Panc1 (cell line): ENCODE data around the gene HAUS5. TPM values are rescaled to one million over a fixed set of nuclear protein-coding genes. Genes with fewer than 3 reads are reported as not detected.

Experiments used
- ATAC-seq: fragments of 200-7000 bp; cut with Tn5 transposase; 2 replicates; pipeline ENCODE4 v1.9.1; 2020; ENCODE audit warnings: mild to moderate bottlenecking, moderate library complexity
- BruUV-seq: library from RNA; stranded (reverse); fragments of 400-500 nt; replicated peaks from 2 replicates; lab custom pipeline; 2021; lab: Mats Ljungman, UMichigan
- CTCF ChIA-PET: fragments of 300-600 bp; sonication (Branson Sonifier 250); formaldehyde crosslinking; loops from one replicate; lab custom pipeline; 2022; ENCODE audit warnings: antibody characterized with exemption; lab: Charles Lee
- POLR2A ChIA-PET: fragments of 300-600 bp; sonication (Branson Sonifier 250); formaldehyde crosslinking; loops from one replicate; lab custom pipeline; 2022; ENCODE audit warnings: antibody characterized with exemption; lab: Charles Lee
- DNase-seq: peaks from one replicate; pipeline ENCODE4 v3.0.0-alpha.2; 2010; ENCODE audit warnings: low read depth, low spot score
- H3K27ac ChIP-seq: 2 replicates; pipeline ENCODE4 v1.5.1; 2011; ENCODE audit warnings: mild to moderate bottlenecking, low read length, inconsistent platforms
- H3K27me3 ChIP-seq: fragments of 200-500 bp; sonication (Bioruptor generic); 2 replicates; pipeline ENCODE4 v1.6.0; 2014; ENCODE audit warnings: low read length, inconsistent platforms; ENCODE audit not compliant: control insufficient read depth, insufficient read depth
- H3K36me3 ChIP-seq: fragments of 200-500 bp; sonication (Bioruptor generic); 2 replicates; pipeline ENCODE4 v1.5.1; 2014; ENCODE audit warnings: inconsistent platforms, mild to moderate bottlenecking, low read length, moderate library complexity; ENCODE audit not compliant: control insufficient read depth, insufficient read depth
- H3K4me1 ChIP-seq: 2 replicates; pipeline ENCODE4 v1.5.1; 2011; ENCODE audit warnings: inconsistent platforms, mild to moderate bottlenecking, low read length, moderate library complexity; ENCODE audit not compliant: control insufficient read depth, insufficient read depth
- H3K4me3 ChIP-seq, 2 experiments: 2 replicates each; pipeline ENCODE4 v1.5.1; 2011 to 2012; ENCODE audit warnings: low read depth in 2 of 2, low read length in 2 of 2, mild to moderate bottlenecking in 2 of 2, inconsistent platforms in 1 of 2, moderate library complexity in 1 of 2
- H3K9me3 ChIP-seq: fragments of 200-500 bp; sonication (Bioruptor generic); 2 replicates; pipeline ENCODE4 v1.5.1; 2014; ENCODE audit warnings: low read depth, mild to moderate bottlenecking, inconsistent platforms, low read length, moderate library complexity; ENCODE audit not compliant: control insufficient read depth, insufficient read depth
- POLR2AphosphoS5 ChIP-seq: IDR thresholded peaks from 2 replicates; pipeline ENCODE4 v1.6.1; 2012; ENCODE audit warnings: mild to moderate bottlenecking, low read depth, low read length, moderate library complexity
- SIN3A ChIP-seq: IDR thresholded peaks from 2 replicates; pipeline ENCODE4 v1.6.1; 2012; ENCODE audit warnings: low read depth, mild to moderate bottlenecking, low read length, moderate library complexity, borderline replicate concordance; ENCODE audit not compliant: insufficient read depth
- TCF7L2 ChIP-seq: IDR thresholded peaks from 2 replicates; pipeline ENCODE4 v1.6.1; 2011; ENCODE audit warnings: mild to moderate bottlenecking, low read depth, low read length, inconsistent platforms
- in situ Hi-C: cut with HindIII; loops from 2 replicates; pipeline ENCODE4 v1.10.0; 2016; ENCODE audit warnings: low sequenced_read_pairs, low pct_unique_long_range_greater_than_20kb
- intact Hi-C: fragments of 100-400 bp; cut with micrococcal nuclease; formaldehyde crosslinking; loops from one replicate; pipeline ENCODE4 v1.10.0; 2022; ENCODE audit not compliant: unreplicated experiment
- total RNA-seq: library from RNA; stranded (reverse); gene quantifications from one replicate; pipeline ENCODE4 v1.2.1, GENCODE V29; 2021; ENCODE audit not compliant: unreplicated experiment
- TF ChIP-seq, protein P1 (sequence below): fragments of 450-650 bp; IDR thresholded peaks from 2 replicates; pipeline ENCODE4 v1.5.1; 2017; ENCODE audit warnings: mild to moderate bottlenecking
- TF ChIP-seq, protein P2 (sequence below), 2 experiments: IDR thresholded peaks; 2 replicates each; pipeline ENCODE4 v1.6.1; 2011 to 2012; ENCODE audit warnings: low read depth in 2 of 2, control low read depth in 1 of 2, low read length in 1 of 2, mild to moderate bottlenecking in 1 of 2, moderate library complexity in 1 of 2; ENCODE audit not compliant: insufficient read depth in 1 of 2

HAUS5 gene
- total RNA-seq, 1 experiment from 2014 or later, result 23.2 TPM

GRCh38 chr19:35566738-35567137 is 45.8 kb upstream of the HAUS5 start:
- ChIA-PET POLR2A (interaction anchor here (0.6 to 0.7 kb wide), 2 partner anchors 315 to 962 kb away, joined by 3 to 7 read pairs; no protein-coding TSS in a partner anchor), CTCF (interaction anchor here (0.6 kb wide), 1 partner anchor 312 kb away, joined by 6 read pairs; no protein-coding TSS in a partner anchor)
- intact Hi-C loops (no loop called here), in situ Hi-C loops (no loop called here)
- Histone ChIP-seq H3K36me3 (no peaks in the 10 kb centered on the region), H3K4me1 (no peaks in the 10 kb centered on the region), H3K9me3 (no peaks in the 10 kb centered on the region), H3K27me3 (0 out of 2 replicates have a peak, but pooled peaks cover 3% of the 10 kb centered on the region), H3K27ac (no peak overlapping the region), H3K4me3 (no peak overlapping the region)
- no TSS peak for BruUV-seq
- no peak for TF ChIP-seq POLR2AphosphoS5
- DNase-seq (no peak), ATAC-seq (no peak)

GRCh38 chr19:35569281-35569781 is 43.2 kb upstream of the HAUS5 start:
- TF ChIP-seq, protein P1, sequence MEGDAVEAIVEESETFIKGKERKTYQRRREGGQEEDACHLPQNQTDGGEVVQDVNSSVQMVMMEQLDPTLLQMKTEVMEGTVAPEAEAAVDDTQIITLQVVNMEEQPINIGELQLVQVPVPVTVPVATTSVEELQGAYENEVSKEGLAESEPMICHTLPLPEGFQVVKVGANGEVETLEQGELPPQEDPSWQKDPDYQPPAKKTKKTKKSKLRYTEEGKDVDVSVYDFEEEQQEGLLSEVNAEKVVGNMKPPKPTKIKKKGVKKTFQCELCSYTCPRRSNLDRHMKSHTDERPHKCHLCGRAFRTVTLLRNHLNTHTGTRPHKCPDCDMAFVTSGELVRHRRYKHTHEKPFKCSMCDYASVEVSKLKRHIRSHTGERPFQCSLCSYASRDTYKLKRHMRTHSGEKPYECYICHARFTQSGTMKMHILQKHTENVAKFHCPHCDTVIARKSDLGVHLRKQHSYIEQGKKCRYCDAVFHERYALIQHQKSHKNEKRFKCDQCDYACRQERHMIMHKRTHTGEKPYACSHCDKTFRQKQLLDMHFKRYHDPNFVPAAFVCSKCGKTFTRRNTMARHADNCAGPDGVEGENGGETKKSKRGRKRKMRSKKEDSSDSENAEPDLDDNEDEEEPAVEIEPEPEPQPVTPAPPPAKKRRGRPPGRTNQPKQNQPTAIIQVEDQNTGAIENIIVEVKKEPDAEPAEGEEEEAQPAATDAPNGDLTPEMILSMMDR, result no peak
- TF ChIP-seq POLR2AphosphoS5, result no peak
- no peak for TF ChIP-seq SIN3A
- TF ChIP-seq, protein P2, sequence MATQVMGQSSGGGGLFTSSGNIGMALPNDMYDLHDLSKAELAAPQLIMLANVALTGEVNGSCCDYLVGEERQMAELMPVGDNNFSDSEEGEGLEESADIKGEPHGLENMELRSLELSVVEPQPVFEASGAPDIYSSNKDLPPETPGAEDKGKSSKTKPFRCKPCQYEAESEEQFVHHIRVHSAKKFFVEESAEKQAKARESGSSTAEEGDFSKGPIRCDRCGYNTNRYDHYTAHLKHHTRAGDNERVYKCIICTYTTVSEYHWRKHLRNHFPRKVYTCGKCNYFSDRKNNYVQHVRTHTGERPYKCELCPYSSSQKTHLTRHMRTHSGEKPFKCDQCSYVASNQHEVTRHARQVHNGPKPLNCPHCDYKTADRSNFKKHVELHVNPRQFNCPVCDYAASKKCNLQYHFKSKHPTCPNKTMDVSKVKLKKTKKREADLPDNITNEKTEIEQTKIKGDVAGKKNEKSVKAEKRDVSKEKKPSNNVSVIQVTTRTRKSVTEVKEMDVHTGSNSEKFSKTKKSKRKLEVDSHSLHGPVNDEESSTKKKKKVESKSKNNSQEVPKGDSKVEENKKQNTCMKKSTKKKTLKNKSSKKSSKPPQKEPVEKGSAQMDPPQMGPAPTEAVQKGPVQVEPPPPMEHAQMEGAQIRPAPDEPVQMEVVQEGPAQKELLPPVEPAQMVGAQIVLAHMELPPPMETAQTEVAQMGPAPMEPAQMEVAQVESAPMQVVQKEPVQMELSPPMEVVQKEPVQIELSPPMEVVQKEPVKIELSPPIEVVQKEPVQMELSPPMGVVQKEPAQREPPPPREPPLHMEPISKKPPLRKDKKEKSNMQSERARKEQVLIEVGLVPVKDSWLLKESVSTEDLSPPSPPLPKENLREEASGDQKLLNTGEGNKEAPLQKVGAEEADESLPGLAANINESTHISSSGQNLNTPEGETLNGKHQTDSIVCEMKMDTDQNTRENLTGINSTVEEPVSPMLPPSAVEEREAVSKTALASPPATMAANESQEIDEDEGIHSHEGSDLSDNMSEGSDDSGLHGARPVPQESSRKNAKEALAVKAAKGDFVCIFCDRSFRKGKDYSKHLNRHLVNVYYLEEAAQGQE (IDR thresholded peaks at IDR 0.05; ENCODE audit: insufficient read depth in 1 of 2, low read depth in 2 of 2, low read length in 1 of 2), result no peak
- no peak for TF ChIP-seq TCF7L2
- in situ Hi-C loops, result no loop called here
- ATAC-seq (no peak), DNase-seq (no peak)
- H3K27me3 ChIP-seq, result no peaks in the 10 kb centered on the region
- H3K27ac ChIP-seq, result no peak overlapping the region
- no TSS peak for BruUV-seq
- ChIA-PET CTCF (no interaction called here), POLR2A (no interaction called here)
- H3K36me3 ChIP-seq, result no peaks in the 10 kb centered on the region
- intact Hi-C loops, result no loop called here
- no peak overlapping the region for H3K4me3 ChIP-seq
- H3K4me1 ChIP-seq, result no peaks in the 10 kb centered on the region
- no peaks in the 10 kb centered on the region for H3K9me3 ChIP-seq

- in situ Hi-C loops (no loop called here), intact Hi-C loops (no loop called here)
- H3K9me3 ChIP-seq, result 0 out of 2 replicates have a peak, but pooled peaks cover 6% of the 10 kb centered on the region
- H3K27ac ChIP-seq, result no peak overlapping the region
- no peaks in the 10 kb centered on the region for H3K36me3 ChIP-seq
- DNase-seq (no peak), ATAC-seq (no peak)
- no TSS peak for BruUV-seq
- POLR2A ChIA-PET, result no interaction called here
- TF ChIP-seq, protein P1, result no peak
- TF ChIP-seq TCF7L2 (no peak), SIN3A (no peak), POLR2AphosphoS5 (no peak)
- TF ChIP-seq, protein P2 (IDR thresholded peaks at IDR 0.05; ENCODE audit: insufficient read depth in 1 of 2, low read depth in 2 of 2, low read length in 1 of 2), result no peak
- H3K4me1 ChIP-seq, result no peaks in the 10 kb centered on the region
- CTCF ChIA-PET, result no interaction called here
- H3K27me3 ChIP-seq, result no peaks in the 10 kb centered on the region
- no peak overlapping the region for H3K4me3 ChIP-seq
Measured at GRCh38 chr19:35571406-35571965, 41.0 kb upstream of the HAUS5 start.
